SJSA1 (cell line): Measurements from ENCODE around the gene UBE2Z. TPM values are rescaled to one million over a fixed set of nuclear protein-coding genes. Genes with fewer than 3 reads are reported as not detected.
A peak's percentile ranks its signal among the peaks of the same experiment; 100 is the strongest.

Source experiments
- DNase-seq, 2 experiments: peaks; one replicate each; pipeline ENCODE4 v3.0.0-alpha.2; 2015 to 2020; ENCODE audit warnings: low spot score in 2 of 2, low read depth in 1 of 2
- H3K27ac ChIP-seq: fragments of 250-450 bp; sonication (Bioruptor Pico); 2 replicates; pipeline ENCODE4 v1.5.1; 2020; ENCODE audit warnings: mild to moderate bottlenecking, moderate library complexity
- H3K27me3 ChIP-seq: fragments of 250-450 bp; sonication (Bioruptor Pico); replicated peaks from 2 replicates; pipeline ENCODE4 v1.5.1; 2020; ENCODE audit warnings: mild to moderate bottlenecking, moderate library complexity
- H3K36me3 ChIP-seq: fragments of 250-450 bp; sonication (Bioruptor Pico); 2 replicates; pipeline ENCODE4 v1.5.1; 2020; ENCODE audit warnings: mild to moderate bottlenecking
- H3K4me1 ChIP-seq: fragments of 250-450 bp; sonication (Bioruptor Pico); replicated peaks from 2 replicates; pipeline ENCODE4 v1.6.1; 2021; ENCODE audit warnings: mild to moderate bottlenecking
- H3K4me3 ChIP-seq: fragments of 250-450 bp; sonication (Bioruptor Pico); 2 replicates; pipeline ENCODE4 v1.5.1; 2020; ENCODE audit warnings: mild to moderate bottlenecking
- H3K9me3 ChIP-seq: fragments of 250-450 bp; sonication (Bioruptor Pico); replicated peaks from 2 replicates; pipeline ENCODE4 v1.5.1; 2020; ENCODE audit warnings: mild to moderate bottlenecking
- total RNA-seq: library from RNA; depleted of rRNA; stranded (reverse); fragments of >200 nt; shearing (Covaris generic); gene quantifications from 2 replicates; pipeline ENCODE4 v1.2.3, GENCODE V29; 2014; rRNA removed

UBE2Z gene
- total RNA-seq, 1 experiment from 2014 or later, result 119 TPM

DNA sequence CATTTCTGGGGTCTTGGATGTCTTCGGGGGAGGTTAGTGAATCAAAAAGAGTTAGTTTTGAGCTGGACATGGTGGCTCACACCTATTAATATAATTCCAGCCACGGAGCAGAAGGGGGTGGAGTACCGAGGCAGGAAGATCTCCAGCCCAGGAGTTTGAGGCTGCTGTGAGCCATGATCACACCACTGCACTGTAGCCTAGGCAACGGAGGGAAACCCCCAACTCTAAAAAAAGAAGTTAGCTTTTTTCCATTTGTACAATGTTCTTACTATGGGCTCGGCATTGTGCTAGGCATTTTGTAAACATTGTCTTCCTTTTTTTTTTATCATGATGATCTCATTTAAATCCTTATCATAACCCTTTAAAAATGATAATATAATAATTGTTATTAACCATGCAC lies 44.7 kb downstream of the UBE2Z start:
- Histone ChIP-seq H3K27ac (no peak overlapping the region), H3K27me3 (no peaks in the 10 kb centered on the region), H3K36me3 (no peaks in the 10 kb centered on the region), H3K4me1 (peaks cover 15% of the 10 kb centered on the region), H3K9me3 (no peaks in the 10 kb centered on the region), H3K4me3 (no peak overlapping the region)
- no peak for DNase-seq

DNA sequence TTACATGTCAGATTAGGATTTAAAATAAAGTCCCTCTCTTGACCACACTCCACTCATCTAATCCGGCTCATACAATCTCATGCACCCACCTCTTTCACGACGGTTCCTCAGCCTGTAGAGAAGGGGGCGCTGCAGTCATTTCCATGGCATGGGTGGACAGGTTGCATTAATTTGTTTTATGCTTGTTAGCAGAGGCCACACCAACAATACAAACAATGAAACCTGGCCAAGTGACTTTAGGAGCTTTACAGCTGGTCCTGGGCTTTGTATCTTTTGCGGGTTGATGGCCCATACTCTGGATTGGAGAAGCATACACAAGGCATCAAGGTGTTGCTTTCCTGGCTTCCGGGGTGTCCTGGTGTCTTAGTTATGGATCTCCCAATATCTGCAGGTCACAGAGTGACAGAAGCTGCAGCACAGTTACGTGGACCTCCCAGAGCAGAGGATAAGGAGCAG lies 46.1 kb downstream of the UBE2Z start:
- peak in 1 of 2 experiments; percentile 37 for DNase-seq

DNA sequence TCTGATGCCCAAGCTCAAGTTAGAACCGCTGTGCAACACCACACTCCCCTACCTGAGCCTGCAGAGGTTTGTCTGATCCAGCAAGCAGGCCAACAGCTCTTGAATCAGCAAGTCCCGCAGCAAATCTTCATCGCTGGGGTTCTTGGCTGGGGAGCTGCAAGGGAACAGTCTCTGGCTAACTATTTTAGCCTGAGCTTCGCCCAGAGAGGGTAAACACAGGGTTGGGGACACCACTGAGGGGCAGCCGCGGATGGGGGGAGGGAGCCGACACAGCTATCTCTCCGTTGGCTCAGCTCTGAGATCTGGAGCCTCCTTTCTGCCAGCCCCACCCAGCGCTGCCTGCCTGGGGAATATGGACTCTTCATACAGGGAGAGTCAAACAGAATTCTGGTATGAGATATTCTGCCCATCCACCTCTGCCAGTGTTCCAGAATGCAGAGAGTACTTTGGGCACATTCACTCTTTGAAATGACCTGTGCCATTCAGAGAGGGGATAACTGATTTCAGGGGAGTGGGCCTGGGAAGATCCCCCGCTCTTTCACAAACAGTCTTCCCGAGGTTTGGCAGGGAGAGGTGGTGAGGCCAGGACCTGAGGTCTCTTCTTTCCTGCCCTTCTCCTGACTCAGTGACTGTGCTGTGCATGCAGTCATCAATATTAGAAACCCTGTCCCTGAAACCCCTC lies 52.8 kb downstream of the UBE2Z start:
- no peaks in the 10 kb centered on the region for H3K27me3 ChIP-seq
- peaks cover 17% of the 10 kb centered on the region for H3K4me1 ChIP-seq
- no peaks in the 10 kb centered on the region for H3K36me3 ChIP-seq
- DNase-seq, result no peak
- H3K9me3 ChIP-seq, result no peaks in the 10 kb centered on the region
- H3K27ac ChIP-seq, result no peak overlapping the region
- H3K4me3 ChIP-seq, result no peak overlapping the region

More for the DNA sequence above, 46.1 kb downstream of the UBE2Z start:
- Histone ChIP-seq H3K4me3 (no peak overlapping the region), H3K36me3 (no peaks in the 10 kb centered on the region), H3K27ac (no peak overlapping the region), H3K9me3 (no peaks in the 10 kb centered on the region), H3K27me3 (no peaks in the 10 kb centered on the region), H3K4me1 (peaks cover 15% of the 10 kb centered on the region)

DNA sequence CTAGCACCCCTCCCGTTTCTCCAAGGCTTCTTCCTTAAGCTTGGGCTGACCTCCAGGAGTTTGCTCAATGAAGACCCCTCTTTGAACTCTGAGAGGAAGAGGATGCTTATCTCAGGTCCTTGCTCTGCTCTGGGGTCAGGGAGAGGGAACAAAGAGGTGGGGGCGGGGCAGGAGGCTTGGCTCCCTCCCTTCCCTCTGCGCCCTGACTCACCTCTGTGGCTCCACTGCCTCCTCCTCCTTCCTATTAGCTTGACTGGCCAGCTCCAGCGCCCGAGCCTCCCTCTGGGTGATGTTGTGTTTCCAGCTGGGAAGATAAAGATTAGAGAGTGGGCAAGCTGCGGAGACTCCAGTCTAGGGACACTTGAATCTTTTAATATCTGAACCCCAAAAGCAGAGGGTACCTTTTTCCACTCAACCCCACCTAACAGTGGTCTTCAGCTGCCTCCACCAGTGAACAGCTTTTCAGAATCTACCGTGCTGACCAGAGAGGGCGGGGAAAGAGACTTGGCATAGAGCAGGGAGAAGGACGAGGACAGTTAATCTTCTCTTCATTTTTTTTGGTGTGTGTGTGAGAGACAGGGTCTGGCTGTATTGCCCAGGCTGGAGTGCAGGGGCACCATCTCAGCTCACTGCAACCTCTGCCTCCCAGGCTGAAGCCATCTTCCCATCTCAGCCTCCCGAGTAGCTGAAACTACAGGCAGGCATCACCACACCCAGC lies 53.5 kb downstream of the UBE2Z start:
- H3K9me3 ChIP-seq, result no peaks in the 10 kb centered on the region; the same call in 1 of the 2 replicates
- no peak overlapping the region for H3K27ac ChIP-seq
- H3K36me3 ChIP-seq, result no peaks in the 10 kb centered on the region
- no peak overlapping the region for H3K4me3 ChIP-seq
- no peaks in the 10 kb centered on the region for H3K27me3 ChIP-seq
- DNase-seq, result peak; percentile 60 to 76
- peaks cover 17% of the 10 kb centered on the region for H3K4me1 ChIP-seq

DNA sequence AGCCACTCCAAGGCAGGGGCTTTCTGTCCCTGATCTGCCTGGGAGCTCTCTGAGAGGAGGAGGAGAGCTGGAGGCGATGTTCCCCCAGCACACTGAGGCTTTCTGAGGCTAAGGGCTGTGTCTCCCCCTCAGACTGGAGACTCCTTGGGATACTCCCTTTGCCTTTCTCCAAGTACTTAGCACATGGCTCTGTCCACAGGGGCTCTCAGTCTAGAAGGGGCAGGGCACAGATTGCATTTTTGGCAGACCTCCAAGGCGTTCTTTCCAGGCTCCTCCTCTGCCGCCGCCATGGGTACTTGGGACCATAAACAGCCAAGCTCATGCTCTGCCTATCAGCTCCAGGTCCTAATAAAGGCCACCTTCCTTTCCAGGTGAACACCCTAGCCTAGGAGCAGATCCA lies 62.0 kb downstream of the UBE2Z start:
- DNase-seq, result no peak
- no peak overlapping the region for H3K27ac ChIP-seq
- peaks cover 40% of the 10 kb centered on the region for H3K4me1 ChIP-seq
- H3K4me3 ChIP-seq, result no peak overlapping the region
- no peaks in the 10 kb centered on the region; the same call in 1 of the 2 replicates for H3K9me3 ChIP-seq
- H3K36me3 ChIP-seq, result no peaks in the 10 kb centered on the region
- H3K27me3 ChIP-seq, result no peaks in the 10 kb centered on the region

DNA sequence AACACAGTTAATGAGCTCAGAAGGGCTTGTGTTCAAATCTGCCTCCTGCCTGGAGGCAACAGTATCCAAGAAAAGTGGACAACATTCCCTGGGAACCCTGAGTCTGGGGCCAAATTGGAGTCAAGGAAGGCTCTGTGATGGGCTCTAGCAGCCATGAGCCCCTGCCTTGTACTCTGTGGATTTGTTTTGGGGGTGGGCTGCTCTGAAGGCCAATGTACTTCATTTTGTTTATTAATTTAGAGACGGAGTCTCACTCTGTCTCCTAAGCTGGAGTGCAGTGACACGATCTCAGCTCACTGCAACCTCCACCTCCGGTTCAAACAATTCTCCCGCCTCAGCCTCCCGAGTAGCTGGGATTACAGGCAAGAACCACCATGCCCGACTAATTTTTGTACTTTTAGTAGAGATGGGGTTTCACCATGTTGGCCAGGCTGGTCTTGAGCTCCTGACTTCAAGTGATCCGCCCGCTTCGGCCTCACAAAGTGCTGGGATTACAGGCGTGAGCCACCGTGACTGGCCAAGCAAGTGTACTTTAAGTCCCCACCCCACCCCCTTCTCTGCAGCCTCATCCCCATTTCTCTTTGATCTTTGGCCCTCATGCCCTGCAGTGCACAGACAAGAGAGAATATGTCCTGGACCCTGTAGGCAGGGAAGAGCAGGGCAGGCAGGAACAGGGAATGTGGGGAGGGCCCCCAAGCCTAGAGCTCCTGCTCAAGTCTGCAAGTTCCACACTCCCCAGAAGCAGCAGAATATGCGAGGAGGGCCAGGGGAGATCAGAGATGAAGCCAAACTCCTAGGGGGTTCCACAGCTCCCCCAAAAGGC lies 62.9 kb downstream of the UBE2Z start:
- no peak for DNase-seq
- Histone ChIP-seq H3K36me3 (no peaks in the 10 kb centered on the region), H3K27me3 (no peaks in the 10 kb centered on the region), H3K4me3 (no peak overlapping the region), H3K4me1 (peaks cover 40% of the 10 kb centered on the region), H3K27ac (peak overlapping the region; percentile 91), H3K9me3 (no peaks in the 10 kb centered on the region; the same call in 1 of the 2 replicates)

DNA sequence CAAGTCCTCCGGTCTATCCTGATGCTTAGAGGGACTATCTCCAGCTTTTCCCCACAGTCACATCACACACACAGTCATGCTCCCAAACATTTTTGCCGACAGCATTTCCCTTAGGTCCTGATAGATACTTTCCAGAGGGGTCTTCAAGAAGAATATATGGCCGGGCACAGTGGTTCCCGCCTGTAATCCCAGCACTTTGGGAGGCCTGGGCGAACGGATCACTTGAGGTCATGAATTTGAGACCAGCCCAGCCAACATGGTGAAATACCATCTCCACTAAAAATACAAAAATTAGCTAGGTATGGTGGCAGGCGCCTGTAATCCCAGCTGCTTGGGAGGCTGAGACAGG lies 64.5 kb downstream of the UBE2Z start:
- Histone ChIP-seq H3K36me3 (no peaks in the 10 kb centered on the region), H3K27ac (peak overlapping the region; percentile 91), H3K27me3 (no peaks in the 10 kb centered on the region), H3K4me1 (peaks cover 40% of the 10 kb centered on the region), H3K4me3 (no peak overlapping the region), H3K9me3 (no peaks in the 10 kb centered on the region)
- no peak for DNase-seq

DNA sequence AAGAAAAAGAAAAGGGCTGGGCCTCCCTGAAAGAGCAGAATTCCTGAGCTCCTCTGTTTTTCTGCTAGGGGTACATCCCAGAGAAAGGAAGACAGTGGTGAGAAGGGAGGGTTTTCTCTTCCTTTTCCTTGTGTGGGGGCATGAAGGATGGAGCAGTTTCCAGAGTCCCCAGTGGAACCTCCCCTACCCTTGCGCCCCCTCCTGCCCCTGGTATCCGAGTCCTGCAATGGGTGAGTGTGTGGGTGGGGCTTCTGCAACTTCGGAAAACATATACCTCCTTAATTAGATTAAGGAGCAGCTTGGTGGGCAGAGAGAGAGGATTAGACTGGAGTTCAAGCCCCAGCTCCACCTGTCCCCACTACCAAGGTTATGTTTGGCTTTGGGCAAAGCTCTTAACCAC lies 65.6 kb downstream of the UBE2Z start:
- Histone ChIP-seq H3K36me3 (no peaks in the 10 kb centered on the region), H3K4me1 (peaks cover 40% of the 10 kb centered on the region), H3K27me3 (no peaks in the 10 kb centered on the region), H3K27ac (no peak overlapping the region), H3K4me3 (no peak overlapping the region), H3K9me3 (no peaks in the 10 kb centered on the region)
- no peak for DNase-seq

Other genes starting within 250 kb of the UBE2Z start
- not detected in 2 replicates for gene PRAC1, start 185.9 kb upstream of the UBE2Z start, total RNA-seq
- not detected in 2 replicates for gene PRAC2, start 185.2 kb upstream of the UBE2Z start, total RNA-seq
- gene HOXB13, start 179.7 kb upstream of the UBE2Z start, total RNA-seq, result not detected in 2 replicates
- not detected in 2 replicates for gene TTLL6, start 91.2 kb upstream of the UBE2Z start, total RNA-seq
- 48.4 and 55.1 TPM in 2 replicates for gene CALCOCO2, start 77.4 kb upstream of the UBE2Z start, total RNA-seq
- 212 and 215 TPM in 2 replicates for gene ATP5MC1, start 15.6 kb upstream of the UBE2Z start, total RNA-seq
- 212 and 238 TPM in 2 replicates for gene SNF8, start 36.4 kb downstream of the UBE2Z start, total RNA-seq
- not detected in 2 replicates for gene GIP, start 60.2 kb downstream of the UBE2Z start, total RNA-seq
- 5.0 and 8.7 TPM in 2 replicates for gene IGF2BP1, start 89.0 kb downstream of the UBE2Z start, total RNA-seq
- 0.06 and 0.39 TPM in 2 replicates for gene B4GALNT2, start 224.4 kb downstream of the UBE2Z start, total RNA-seq